Measurements from ENCODE around the gene RAB13.

Gene RAB13

DNA sequence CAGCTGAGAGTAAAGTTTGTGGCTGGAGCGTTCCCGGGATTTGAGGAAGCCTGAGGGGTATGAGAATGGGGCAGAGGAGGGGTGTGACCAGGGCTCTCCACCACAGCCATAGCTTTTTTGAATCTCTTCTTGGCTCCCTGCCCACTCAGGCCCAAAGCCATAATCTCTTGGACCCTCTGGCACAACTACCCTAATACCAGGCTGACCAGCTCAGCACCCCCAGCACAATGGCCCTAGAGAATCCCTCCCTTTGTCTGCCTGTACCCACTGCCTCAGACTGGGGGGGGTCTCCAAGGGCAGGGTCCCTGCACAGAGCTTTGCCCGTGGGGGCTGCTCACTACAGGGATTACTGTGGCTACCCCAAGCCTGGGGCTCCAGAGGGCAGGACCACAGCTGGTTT lies 47.1 kb downstream of the RAB13 start:
- Histone ChIP-seq H3K36me3 (ENCODE audit: insufficient read depth, low read length) (peaks cover 54% of the 10 kb centered on the region; the same call in 1 of the 2 replicates), H3K4me1 (ENCODE audit: insufficient read depth, low read length, poor library complexity, severe bottlenecking) (peaks cover 3% of the 10 kb centered on the region), H3K79me2 (ENCODE audit: insufficient read depth, low read length) (peaks cover 18% of the 10 kb centered on the region), H3K27me3 (ENCODE audit: insufficient read depth, low read length, poor library complexity, severe bottlenecking) (no peaks in the 10 kb centered on the region), H3K9me2 (replicated peaks; ENCODE audit: low read depth, low read length) (no peaks in the 10 kb centered on the region), H3K4me3 (ENCODE audit: low read length, poor library complexity, severe bottlenecking) (no peak overlapping the region), H4K20me1 (ENCODE audit: insufficient read depth, low read length, poor library complexity, severe bottlenecking) (peaks cover 5% of the 10 kb centered on the region), H3K9me3 (ENCODE audit: insufficient read depth, low read depth, low read length) (no peaks in the 10 kb centered on the region), H3K9ac (ENCODE audit: low read depth, low read length, poor library complexity, severe bottlenecking) (no peak overlapping the region), H3F3A (ENCODE audit: low read depth) (no peaks in the 10 kb centered on the region), H3K4me2 (ENCODE audit: low read depth, low read length, poor library complexity, severe bottlenecking) (no peak overlapping the region), H2AFZ (ENCODE audit: low read length) (no peak overlapping the region)
- no peak for TF ChIP-seq CTCF (conservative IDR thresholded peaks at IDR 0.05; ENCODE audit: low read length)
- no peak for TF ChIP-seq EZH2phosphoT487 (IDR thresholded peaks at IDR 0.05; ENCODE audit: borderline replicate concordance)

GRCh38 chr1:153937331-153937730 lies 48.8 kb downstream of the RAB13 start:
- TF ChIP-seq CTCF (conservative IDR thresholded peaks at IDR 0.05; ENCODE audit: low read length) (no peak), EZH2phosphoT487 (IDR thresholded peaks at IDR 0.05; ENCODE audit: borderline replicate concordance) (no peak)
- Histone ChIP-seq H3F3A (ENCODE audit: low read depth) (no peaks in the 10 kb centered on the region), H2AFZ (ENCODE audit: low read length) (no peak overlapping the region), H3K9ac (ENCODE audit: low read depth, low read length, poor library complexity, severe bottlenecking) (no peak overlapping the region), H3K4me2 (ENCODE audit: low read depth, low read length, poor library complexity, severe bottlenecking) (no peak overlapping the region), H3K36me3 (ENCODE audit: insufficient read depth, low read length) (peaks cover 56% of the 10 kb centered on the region; the same call in 1 of the 2 replicates), H3K4me3 (ENCODE audit: low read length, poor library complexity, severe bottlenecking) (no peak overlapping the region), H4K20me1 (ENCODE audit: insufficient read depth, low read length, poor library complexity, severe bottlenecking) (no peaks in the 10 kb centered on the region), H3K9me3 (ENCODE audit: insufficient read depth, low read depth, low read length) (no peaks in the 10 kb centered on the region), H3K27me3 (ENCODE audit: insufficient read depth, low read length, poor library complexity, severe bottlenecking) (no peaks in the 10 kb centered on the region), H3K79me2 (ENCODE audit: insufficient read depth, low read length) (peaks cover 3% of the 10 kb centered on the region; the same call in 1 of the 2 replicates), H3K9me2 (replicated peaks; ENCODE audit: low read depth, low read length) (no peaks in the 10 kb centered on the region), H3K4me1 (ENCODE audit: insufficient read depth, low read length, poor library complexity, severe bottlenecking) (no peaks in the 10 kb centered on the region)

GRCh38 chr1:153936011-153936802 lies 49.9 kb downstream of the RAB13 start:
- Histone ChIP-seq H3K4me1 (ENCODE audit: insufficient read depth, low read length, poor library complexity, severe bottlenecking) (no peaks in the 10 kb centered on the region), H2AFZ (ENCODE audit: low read length) (no peak overlapping the region), H3F3A (ENCODE audit: low read depth) (no peaks in the 10 kb centered on the region), H3K36me3 (ENCODE audit: insufficient read depth, low read length) (peaks cover 51% of the 10 kb centered on the region; the same call in 1 of the 2 replicates), H4K20me1 (ENCODE audit: insufficient read depth, low read length, poor library complexity, severe bottlenecking) (no peaks in the 10 kb centered on the region), H3K9ac (ENCODE audit: low read depth, low read length, poor library complexity, severe bottlenecking) (no peak overlapping the region), H3K9me3 (ENCODE audit: insufficient read depth, low read depth, low read length) (no peaks in the 10 kb centered on the region), H3K9me2 (replicated peaks; ENCODE audit: low read depth, low read length) (no peaks in the 10 kb centered on the region), H3K4me2 (ENCODE audit: low read depth, low read length, poor library complexity, severe bottlenecking) (no peak overlapping the region), H3K4me3 (ENCODE audit: low read length, poor library complexity, severe bottlenecking) (no peak overlapping the region), H3K79me2 (ENCODE audit: insufficient read depth, low read length) (no peaks in the 10 kb centered on the region), H3K27me3 (ENCODE audit: insufficient read depth, low read length, poor library complexity, severe bottlenecking) (no peaks in the 10 kb centered on the region)
- TF ChIP-seq CTCF (conservative IDR thresholded peaks at IDR 0.05; ENCODE audit: low read length) (no peak), EZH2phosphoT487 (IDR thresholded peaks at IDR 0.05; ENCODE audit: borderline replicate concordance) (no peak)
